ENCODE measurements around the gene KSR1. TPM values are rescaled to one million over a fixed set of nuclear protein-coding genes. Genes with fewer than 3 reads are reported as not detected.

Gene KSR1
- total and polyA plus RNA-seq, 2 of the 8 experiments (the other 6 are each of a cell fraction or from before 2014, with no cell fraction given) = 14.1 to 34.7 TPM

DNA sequence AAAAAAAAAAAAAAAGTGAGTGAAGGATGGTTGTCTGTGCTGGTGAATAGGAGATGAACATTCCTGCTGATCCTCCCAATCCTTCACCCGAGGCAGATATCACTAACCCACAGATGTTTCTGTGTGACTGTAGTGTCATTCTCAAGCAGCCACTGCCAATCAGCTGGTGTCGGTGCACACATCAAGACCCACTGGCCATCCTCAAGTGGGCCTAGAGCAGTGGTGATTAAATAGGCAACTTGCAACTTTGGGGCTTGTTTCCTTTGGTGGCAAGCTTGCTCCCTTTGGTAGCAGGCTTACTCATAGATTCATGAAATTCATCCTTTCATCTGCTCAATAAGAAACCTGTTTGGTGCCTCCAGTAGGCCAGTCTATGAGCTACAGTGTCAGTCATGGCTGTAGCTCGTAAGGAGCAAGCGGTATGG lies 123.7 kb downstream of the KSR1 start (continued):
- TF ChIP-seq JUN (IDR thresholded peaks at IDR 0.05; ENCODE audit: low read depth, low read length) (no peak), HDAC2 (IDR thresholded peaks at IDR 0.05; ENCODE audit: borderline replicate concordance in 1 of 2, low read depth in 2 of 2, low read length in 2 of 2) (no peak), ATF3 (IDR thresholded peaks at IDR 0.05; ENCODE audit: insufficient read depth, low read depth, low read length) (no peak), CHD1 (IDR thresholded peaks at IDR 0.05; ENCODE audit: low read depth, low read length) (no peak), SRF (IDR thresholded peaks at IDR 0.05; ENCODE audit: low read depth, low read length) (no peak), JUND (IDR thresholded peaks at IDR 0.05; ENCODE audit: low read length) (no peak)

All from H1 (cell line).